ENCODE measurements around the gene HCRTR1. TPM values are rescaled to one million over a fixed set of nuclear protein-coding genes. Genes with fewer than 3 reads are reported as not detected.

HCRTR1 gene
- total RNA-seq, 1 donor from 2014 or later = 0.39 TPM

GRCh38 chr1:31595836-31596736, 21.4 kb upstream of the HCRTR1 start:
- peak; percentile 49 for DNase-seq (ENCODE audit: low spot score)

- no peak for DNase-seq (ENCODE audit: low spot score)
Observed at GRCh38 chr1:31596737-31597097, 20.8 kb upstream of the HCRTR1 start.

DNA sequence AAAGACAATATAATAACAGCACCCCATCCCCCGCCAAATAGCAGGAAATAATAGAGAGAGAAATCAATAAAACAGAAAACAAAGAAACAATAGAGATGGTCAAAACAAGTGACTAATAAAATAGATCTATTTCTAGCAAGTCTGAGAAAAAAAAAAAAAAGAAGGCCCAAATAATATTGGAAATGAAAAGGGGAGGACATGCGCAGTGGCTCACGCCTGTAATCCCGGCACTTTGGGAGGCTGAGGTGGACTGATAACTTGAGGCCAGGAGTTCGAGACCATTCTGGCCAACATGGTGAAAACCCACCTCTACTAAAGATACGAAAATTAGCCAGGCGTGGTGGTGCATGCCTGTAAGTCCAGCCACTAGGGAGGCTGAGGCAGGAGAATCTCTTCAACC, 18.5 kb upstream of the HCRTR1 start:
- no peak for DNase-seq (ENCODE audit: low spot score)

- DNase-seq (ENCODE audit: low spot score) = no peak
Observed at GRCh38 chr1:31600641-31601040, 16.8 kb upstream of the HCRTR1 start.

DNA sequence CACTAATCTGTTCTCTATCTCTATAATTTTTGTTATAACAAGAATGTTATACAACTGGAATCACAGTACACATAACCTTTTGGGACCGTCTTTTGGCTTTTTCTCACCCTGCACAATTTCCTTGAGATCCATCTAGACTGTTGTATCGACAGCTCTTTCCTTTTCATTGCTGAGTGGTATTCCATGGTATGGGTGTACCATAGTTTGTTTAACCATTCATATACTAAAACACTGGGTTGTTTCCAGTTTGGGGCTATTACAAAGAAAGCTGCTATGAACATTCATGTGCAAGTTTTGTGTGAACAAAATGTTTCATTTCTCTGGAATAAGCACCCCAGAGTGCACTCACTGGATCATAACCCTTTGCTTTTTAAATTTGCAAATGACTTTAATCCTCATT, 15.4 kb upstream of the HCRTR1 start:
- no peak for DNase-seq (ENCODE audit: low spot score)

GRCh38 chr1:31605908-31606427, 11.5 kb upstream of the HCRTR1 start:
- peak; percentile 64 for DNase-seq (ENCODE audit: low spot score)

GRCh38 chr1:31607360-31607759, 10.1 kb upstream of the HCRTR1 start:
- peak; percentile 59 for DNase-seq (ENCODE audit: low spot score)

DNA sequence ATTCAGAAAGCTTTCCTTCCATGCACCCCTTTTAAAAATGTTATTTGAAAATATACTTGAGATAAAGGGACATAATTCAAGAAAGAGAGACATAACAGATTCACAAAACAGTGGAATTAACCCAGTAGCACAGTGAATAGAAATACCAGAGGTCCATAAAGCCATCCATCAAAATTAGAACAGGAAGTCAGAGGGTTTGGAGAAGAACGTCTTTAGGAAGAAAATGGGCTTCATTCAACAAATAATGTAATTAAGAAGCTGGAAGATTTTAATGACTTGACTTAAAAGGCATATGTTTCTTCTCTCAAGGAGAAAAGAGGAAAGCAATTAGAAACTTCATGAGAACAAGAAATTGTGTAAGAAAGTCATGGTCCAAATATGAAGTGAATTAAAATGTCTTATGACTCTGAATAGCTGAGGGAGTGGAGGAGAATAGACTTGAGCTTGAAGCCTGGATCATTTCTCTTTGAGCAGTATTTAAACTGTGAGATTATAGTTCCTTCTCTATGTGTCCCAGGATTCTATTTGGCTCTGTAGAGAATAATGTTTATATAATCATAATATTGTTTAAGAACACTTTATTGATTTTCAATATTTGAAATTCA, 7.9 kb upstream of the HCRTR1 start:
- no peak for DNase-seq (ENCODE audit: low spot score)

DNA sequence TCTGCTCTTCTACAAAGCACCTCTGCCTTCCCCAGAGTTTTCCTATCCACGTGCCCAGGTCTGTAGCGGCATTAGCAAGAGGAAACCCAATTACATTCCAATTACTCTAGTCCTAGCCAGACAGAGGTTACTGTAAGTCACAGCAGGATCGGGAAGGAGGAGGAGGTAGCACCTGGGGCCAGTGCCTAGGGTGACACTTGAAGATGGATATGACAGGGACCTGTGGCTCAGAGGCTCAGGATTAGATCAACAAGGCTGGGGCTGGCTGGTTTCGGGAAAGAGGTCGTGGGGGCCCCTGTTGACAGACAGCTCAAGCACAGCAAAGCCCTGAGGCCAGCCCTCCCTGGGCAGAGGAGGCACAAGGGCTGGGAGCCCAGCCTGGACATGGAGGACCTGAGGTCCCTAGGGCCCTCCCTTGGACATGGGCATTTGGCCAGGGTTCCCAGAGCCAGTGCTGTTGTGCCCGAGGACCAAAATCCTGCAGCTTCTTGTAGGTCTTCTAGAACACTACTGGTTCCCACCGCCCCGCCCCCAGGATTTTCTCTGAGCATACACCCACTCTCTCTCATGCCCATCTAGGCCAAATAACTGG, 3.0 kb upstream of the HCRTR1 start:
- no peak for DNase-seq (ENCODE audit: low spot score)

DNA sequence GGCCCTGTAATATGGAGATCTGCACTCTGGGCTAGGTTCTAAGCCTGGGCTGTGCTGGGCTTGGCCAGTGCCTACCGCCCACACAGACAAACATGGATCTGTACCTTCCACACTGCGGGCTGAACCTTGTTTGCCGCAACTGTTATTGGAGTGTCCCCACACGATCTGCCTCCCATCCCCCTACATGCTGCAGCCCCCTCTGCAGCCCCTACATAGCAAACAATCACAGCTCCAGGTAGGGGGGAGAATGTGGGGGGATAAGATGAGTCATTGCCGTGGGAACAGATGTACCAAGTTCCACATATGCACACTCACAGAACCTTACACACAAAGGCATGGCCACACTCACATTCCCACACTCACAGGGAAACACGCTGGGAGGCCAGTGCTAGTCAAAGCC, 2.1 kb upstream of the HCRTR1 start:
- no peak for DNase-seq (ENCODE audit: low spot score)

DNA sequence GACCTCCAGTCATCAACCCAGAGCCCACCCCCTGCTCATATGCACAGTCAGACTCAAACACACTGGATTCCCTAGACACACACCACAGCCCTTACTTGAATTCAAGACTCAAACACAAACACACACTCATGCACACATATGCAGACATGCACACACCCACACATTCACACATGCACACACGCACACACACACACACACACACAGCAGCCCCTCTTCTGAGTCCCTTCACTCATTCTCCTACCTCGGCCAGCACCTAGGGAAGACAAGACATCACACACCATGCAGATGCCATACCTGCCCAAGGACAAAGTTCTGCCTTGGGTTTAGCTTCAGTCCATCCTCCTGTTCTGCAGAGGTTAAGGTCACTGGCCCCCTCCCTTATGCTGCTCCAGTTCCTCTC, 1.6 kb upstream of the HCRTR1 start:
- DNase-seq (ENCODE audit: low spot score) = no peak

- DNase-seq (ENCODE audit: low spot score) = no peak
Observed at GRCh38 chr1:31617916-31618746, 642 bp downstream of the HCRTR1 start.

GRCh38 chr1:31618916-31619846, 1.7 kb downstream of the HCRTR1 start:
- DNase-seq (ENCODE audit: low spot score) = no peak

- no peak for DNase-seq (ENCODE audit: low spot score)
Observed at GRCh38 chr1:31620631-31621497, 3.4 kb downstream of the HCRTR1 start.

- no peak for DNase-seq (ENCODE audit: low spot score)
Observed at GRCh38 chr1:31621498-31621820, 4.0 kb downstream of the HCRTR1 start.

DNA sequence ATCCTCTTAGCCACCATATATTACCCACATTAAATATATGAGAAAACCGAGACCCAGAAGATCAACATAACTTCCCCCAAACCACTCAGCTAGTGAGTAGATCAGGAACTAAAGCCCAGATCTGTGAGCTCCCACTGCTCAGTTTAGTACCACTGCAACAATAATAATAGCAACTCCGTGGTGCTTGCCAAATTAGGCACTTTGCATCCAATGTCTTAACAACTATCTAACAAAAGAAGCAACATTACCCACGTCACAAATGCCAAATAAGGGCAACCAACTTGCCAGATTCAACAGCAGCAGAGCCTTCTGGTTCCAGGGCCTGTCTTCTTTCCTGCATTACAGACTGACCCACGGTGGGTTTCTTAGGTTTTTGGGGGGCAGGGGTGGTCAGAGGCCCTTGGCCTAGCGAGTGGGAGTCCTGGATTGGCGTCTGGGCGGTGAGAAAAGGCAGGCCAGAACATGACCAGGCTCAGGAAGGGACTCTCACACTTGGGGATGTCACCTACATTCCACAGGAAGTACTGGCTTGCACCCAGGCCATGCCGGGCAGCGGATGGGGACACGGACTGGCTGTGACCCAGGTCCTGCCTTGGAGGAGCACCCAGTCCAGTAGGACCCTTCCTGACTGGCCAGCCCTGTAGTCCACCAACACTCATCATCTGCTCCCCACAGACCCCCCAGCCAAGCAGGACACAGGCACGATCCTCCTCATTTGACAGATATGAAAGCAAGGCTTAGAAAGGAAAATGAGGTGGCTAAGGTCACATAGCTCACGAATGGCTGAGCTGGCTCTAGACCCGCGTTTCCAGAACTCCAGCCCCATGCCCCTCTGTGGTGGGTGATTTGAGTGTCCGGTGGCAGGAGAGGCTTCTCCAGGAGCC, 4.6 kb downstream of the HCRTR1 start:
- DNase-seq (ENCODE audit: low spot score) = no peak

DNA sequence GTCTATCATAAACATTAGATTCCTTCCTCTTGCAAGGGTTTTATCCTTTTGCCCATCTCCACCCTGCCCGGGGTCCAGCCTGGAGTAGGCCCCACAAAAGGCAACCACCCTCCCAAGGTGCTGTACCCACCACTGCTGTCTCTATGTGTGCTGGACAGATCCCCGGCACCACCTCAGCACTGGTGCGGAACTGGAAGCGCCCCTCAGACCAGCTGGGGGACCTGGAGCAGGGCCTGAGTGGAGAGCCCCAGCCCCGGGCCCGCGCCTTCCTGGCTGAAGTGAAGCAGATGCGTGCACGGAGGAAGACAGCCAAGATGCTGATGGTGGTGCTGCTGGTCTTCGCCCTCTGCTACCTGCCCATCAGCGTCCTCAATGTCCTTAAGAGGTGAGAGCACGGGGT, 5.9 kb downstream of the HCRTR1 start:
- no peak for DNase-seq (ENCODE audit: low spot score)

GRCh38 chr1:31624309-31624708, 6.8 kb downstream of the HCRTR1 start:
- DNase-seq (ENCODE audit: low spot score) = no peak
